ENCODE results near the gene ARHGAP15. TPM values are rescaled to one million over a fixed set of nuclear protein-coding genes. Genes with fewer than 3 reads are reported as not detected.

The ARHGAP15 gene
- total RNA-seq, 1 donor from 2014 or later: not detected

DNA sequence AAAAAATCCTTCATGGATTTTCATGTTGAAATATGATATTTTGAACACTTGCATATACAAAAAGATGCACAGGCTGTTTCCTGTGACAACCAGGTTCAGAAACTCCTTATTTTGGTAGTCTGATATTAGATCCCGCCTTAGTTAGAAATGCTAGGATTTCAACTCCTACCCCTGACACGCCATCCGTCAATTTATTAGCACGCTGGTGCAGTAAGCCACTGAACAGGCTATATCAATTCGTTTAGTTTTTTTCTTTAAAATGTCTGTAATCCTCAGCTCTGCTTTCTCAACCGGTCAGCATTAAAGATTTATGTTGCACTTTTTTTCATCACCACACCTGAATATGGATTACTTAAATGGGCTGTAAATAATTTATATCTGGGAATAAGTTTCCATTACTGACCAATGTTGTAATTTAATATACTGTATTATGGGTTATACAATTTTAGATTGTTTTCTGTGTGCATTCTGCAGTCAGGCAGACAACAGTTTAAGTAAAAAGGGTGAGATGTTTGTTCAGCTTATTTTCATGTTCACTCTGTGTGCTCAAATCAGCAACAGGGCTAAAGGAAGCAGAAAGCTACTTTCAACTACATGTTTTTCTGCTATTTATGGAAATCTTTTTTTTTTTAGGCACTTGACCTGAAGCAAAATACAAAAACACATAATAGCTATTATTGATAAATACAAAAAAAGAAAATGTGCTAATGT lies 227.7 kb downstream of the ARHGAP15 start:
- Mint-ChIP-seq H3K9me3 (ENCODE audit: unreplicated experiment) (peaks cover 4% of the 10 kb centered on the region), H3K4me1 (ENCODE audit: unreplicated experiment) (no peaks in the 10 kb centered on the region), H3K4me3 (ENCODE audit: unreplicated experiment) (no peak overlapping the region), H3K36me3 (ENCODE audit: unreplicated experiment) (no peaks in the 10 kb centered on the region), H3K27me3 (ENCODE audit: unreplicated experiment) (peaks cover 10% of the 10 kb centered on the region), H3K27ac (ENCODE audit: unreplicated experiment) (no peak overlapping the region)
- TF ChIP-seq CTCF (IDR thresholded peaks at IDR 0.05): no peak
- no peak for DNase-seq (ENCODE audit: extremely low spot score, unreplicated experiment)

DNA sequence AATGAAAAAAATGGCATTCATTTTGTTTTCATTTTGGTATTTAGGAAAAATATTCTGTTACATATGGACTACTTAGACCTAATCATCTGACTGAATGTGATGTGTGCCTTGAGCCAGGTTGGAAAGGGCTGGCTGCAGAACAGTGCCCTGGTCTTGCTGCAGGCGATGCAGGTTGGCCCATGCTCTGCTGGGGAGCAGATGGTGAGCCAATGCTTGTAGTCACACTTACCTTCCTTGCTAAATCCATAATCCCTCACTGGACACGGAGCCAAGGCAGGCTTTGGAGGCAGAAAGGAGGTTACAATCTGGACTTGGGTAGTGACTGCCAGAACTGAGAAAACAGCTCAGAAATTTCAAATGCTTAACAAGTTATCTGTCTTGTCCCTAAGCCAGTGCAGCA lies 228.7 kb downstream of the ARHGAP15 start:
- Mint-ChIP-seq H3K36me3 (ENCODE audit: unreplicated experiment) (no peaks in the 10 kb centered on the region), H3K9me3 (ENCODE audit: unreplicated experiment) (peaks cover 4% of the 10 kb centered on the region), H3K4me3 (ENCODE audit: unreplicated experiment) (no peak overlapping the region), H3K27ac (ENCODE audit: unreplicated experiment) (no peak overlapping the region), H3K4me1 (ENCODE audit: unreplicated experiment) (no peaks in the 10 kb centered on the region), H3K27me3 (ENCODE audit: unreplicated experiment) (peaks cover 10% of the 10 kb centered on the region)
- DNase-seq (ENCODE audit: extremely low spot score, unreplicated experiment): no peak
- no peak for TF ChIP-seq CTCF (IDR thresholded peaks at IDR 0.05)

DNA sequence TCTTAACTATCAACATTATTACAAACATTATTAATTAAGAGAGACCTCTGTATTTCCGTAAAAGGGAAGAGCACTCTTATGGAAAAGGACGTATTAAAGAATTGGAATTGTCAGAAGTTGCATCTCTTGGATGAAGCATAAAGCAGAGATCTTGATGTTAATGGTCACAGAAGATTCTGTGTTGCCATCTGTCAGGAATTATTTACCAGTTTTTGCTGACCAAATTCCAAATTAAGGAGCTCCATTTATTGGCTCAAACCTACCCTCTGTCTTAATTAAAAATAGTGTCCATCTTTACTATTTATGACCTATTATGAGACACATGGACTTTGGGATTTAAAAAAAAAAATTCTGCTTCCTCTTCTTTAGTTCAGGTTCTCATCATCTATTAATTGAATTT lies 232.1 kb downstream of the ARHGAP15 start:
- Mint-ChIP-seq H3K9me3 (ENCODE audit: unreplicated experiment) (peaks cover 4% of the 10 kb centered on the region), H3K36me3 (ENCODE audit: unreplicated experiment) (no peaks in the 10 kb centered on the region), H3K4me3 (ENCODE audit: unreplicated experiment) (no peak overlapping the region), H3K27ac (ENCODE audit: unreplicated experiment) (no peak overlapping the region), H3K27me3 (ENCODE audit: unreplicated experiment) (peaks cover 6% of the 10 kb centered on the region), H3K4me1 (ENCODE audit: unreplicated experiment) (no peaks in the 10 kb centered on the region)
- DNase-seq (ENCODE audit: extremely low spot score, unreplicated experiment): no peak
- no peak for TF ChIP-seq CTCF (IDR thresholded peaks at IDR 0.05)

DNA sequence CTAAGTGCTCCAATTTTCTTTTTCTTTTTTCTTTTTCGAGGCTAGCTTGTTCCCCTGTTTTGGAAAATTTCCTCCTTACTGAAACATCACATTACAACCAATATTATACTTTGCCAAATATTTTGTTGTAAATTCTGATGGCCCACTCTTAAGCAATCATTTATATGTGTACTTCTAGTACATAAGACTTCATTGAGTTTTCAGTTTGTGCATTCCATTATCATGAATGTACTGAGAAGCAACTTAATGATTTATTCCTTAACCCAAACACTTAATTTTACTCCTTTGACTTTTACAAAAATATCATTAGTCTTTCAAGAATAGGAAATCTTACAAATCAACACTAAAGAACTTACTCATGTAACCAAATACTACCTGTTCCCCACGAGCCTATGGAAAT lies 242.4 kb downstream of the ARHGAP15 start:
- H3K4me3 Mint-ChIP-seq (ENCODE audit: unreplicated experiment): no peak overlapping the region
- TF ChIP-seq CTCF (IDR thresholded peaks at IDR 0.05): no peak
- H3K36me3 Mint-ChIP-seq (ENCODE audit: unreplicated experiment): no peaks in the 10 kb centered on the region
- H3K27me3 Mint-ChIP-seq (ENCODE audit: unreplicated experiment): peaks cover 6% of the 10 kb centered on the region
- no peak overlapping the region for H3K27ac Mint-ChIP-seq (ENCODE audit: unreplicated experiment)
- DNase-seq (ENCODE audit: extremely low spot score, unreplicated experiment): no peak
- H3K4me1 Mint-ChIP-seq (ENCODE audit: unreplicated experiment): no peaks in the 10 kb centered on the region
- no peaks in the 10 kb centered on the region for H3K9me3 Mint-ChIP-seq (ENCODE audit: unreplicated experiment)

DNA sequence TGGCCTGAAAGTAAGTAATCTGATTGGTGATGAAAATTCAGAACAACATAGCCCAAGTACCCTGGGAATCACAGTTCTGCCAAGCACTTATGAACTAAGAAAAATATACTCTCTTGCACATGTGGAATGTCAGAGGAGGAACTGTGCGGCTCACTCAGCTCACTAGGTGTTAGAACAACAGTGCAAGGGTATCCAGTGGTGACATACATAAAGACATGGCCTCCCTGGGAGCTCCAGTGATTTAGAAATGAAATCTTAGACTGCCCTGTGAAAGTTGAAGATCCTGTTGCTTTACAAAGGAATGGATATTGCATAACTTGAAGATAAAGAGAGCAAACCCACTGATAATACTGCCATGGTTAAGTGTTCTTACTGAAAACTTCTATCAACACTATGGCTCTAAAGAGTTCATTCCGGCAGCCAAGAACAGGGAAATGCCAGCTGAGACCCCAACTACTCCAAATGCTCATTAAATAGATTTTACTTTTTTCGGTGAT lies 246.2 kb downstream of the ARHGAP15 start:
- H3K9me3 Mint-ChIP-seq (ENCODE audit: unreplicated experiment): no peaks in the 10 kb centered on the region
- TF ChIP-seq CTCF (IDR thresholded peaks at IDR 0.05): no peak
- DNase-seq (ENCODE audit: extremely low spot score, unreplicated experiment): no peak
- H3K36me3 Mint-ChIP-seq (ENCODE audit: unreplicated experiment): no peaks in the 10 kb centered on the region
- no peaks in the 10 kb centered on the region for H3K4me1 Mint-ChIP-seq (ENCODE audit: unreplicated experiment)
- no peak overlapping the region for H3K4me3 Mint-ChIP-seq (ENCODE audit: unreplicated experiment)
- no peaks in the 10 kb centered on the region for H3K27me3 Mint-ChIP-seq (ENCODE audit: unreplicated experiment)
- no peak overlapping the region for H3K27ac Mint-ChIP-seq (ENCODE audit: unreplicated experiment)

All from osteocyte (in vitro differentiated cells).